HG02763 (cell line): ENCODE results near the gene CD7.

Experiments used
- ATAC-seq: cut with Tn5 transposase; IDR thresholded peaks from one replicate; pipeline ENCODE4 v1.9.1; 2021; ENCODE audit warnings: mild to moderate bottlenecking, moderate library complexity; ENCODE audit not compliant: unreplicated experiment

Gene CD7

GRCh38 chr17:82281502-82282238 is 35.7 kb downstream of the CD7 start:
- ATAC-seq = no peak

GRCh38 chr17:82281076-82281475 is 36.3 kb downstream of the CD7 start:
- ATAC-seq = no peak

DNA sequence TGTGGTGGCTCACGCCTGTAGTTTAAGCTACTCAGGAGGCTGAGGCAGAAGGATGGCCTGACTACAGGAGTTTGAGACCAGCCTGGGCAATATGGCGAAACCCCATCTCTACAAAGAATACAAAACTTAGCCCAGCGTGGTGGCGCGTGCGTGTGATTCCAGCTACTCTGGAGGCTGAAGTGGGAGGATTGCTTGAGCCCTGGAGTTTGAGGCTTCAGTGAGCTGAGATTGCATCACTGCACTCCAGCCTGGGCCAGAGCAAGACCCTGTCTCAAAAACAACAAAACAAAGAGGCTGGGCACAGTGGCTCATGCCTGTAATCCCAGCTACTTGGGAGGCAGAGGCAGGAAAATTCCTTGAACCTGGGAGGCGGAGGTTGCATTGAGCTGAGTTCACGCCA is 36.9 kb downstream of the CD7 start:
- no peak for ATAC-seq

- no peak for ATAC-seq
Observed at GRCh38 chr17:82278786-82279391, 38.5 kb downstream of the CD7 start.

GRCh38 chr17:82278308-82278707 is 39.1 kb downstream of the CD7 start:
- ATAC-seq = no peak

- no peak for ATAC-seq
Observed at GRCh38 chr17:82277851-82278250, 39.6 kb downstream of the CD7 start.

- no peak for ATAC-seq
Observed at GRCh38 chr17:82276938-82277337, 40.5 kb downstream of the CD7 start.

GRCh38 chr17:82275326-82275725 is 42.1 kb downstream of the CD7 start:
- no peak for ATAC-seq

DNA sequence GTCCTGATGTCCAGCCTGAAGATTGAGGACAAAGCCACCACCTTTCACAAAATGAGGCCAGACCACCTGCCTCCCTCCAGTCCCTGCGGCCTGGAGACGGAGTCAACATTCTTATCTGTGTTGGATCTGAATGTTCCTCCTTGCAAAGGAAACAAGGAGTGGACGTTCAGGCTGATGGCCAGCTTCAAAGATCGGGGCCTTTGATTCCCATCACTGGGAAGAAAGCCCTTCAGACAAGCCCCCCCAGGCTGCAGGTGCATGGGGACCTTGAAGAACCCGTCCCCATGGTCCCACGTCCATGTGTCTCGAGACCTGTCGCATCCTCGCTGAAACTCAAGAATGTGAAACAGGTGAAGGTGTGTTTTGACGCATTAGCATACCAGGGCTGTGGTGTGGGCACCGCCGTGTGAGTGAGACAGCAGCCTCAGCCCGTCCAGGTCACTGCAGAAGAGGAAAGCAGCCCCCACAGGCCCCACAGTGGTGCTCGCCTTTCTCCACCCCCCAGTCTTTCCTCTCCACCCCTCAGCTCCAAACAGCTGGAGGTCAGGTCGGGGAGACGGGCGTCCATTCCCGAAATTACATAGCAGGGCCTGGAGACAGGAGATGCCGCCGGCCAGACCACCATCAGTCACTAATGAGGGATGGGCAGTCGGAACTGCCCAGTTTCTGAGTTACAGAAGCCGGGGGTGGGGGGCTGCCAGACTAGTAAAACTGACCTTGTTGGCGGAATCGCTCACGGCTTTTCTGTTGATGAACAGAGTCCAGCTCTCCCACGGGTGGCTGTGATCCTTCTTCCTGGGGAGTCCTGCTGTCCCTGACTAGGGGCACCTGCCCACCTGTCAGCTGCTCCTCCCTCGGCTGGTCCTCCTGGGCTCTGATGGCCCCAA is 43.0 kb downstream of the CD7 start:
- ATAC-seq = no peak

GRCh38 chr17:82273327-82274133 is 43.9 kb downstream of the CD7 start, which contains the start of gene CSNK1D:
Gene CSNK1D (minus strand): TSS chr17:82273700. CDS start chr17:82273381, 319 bp downstream.
- ATAC-seq = peak; percentile 62

DNA sequence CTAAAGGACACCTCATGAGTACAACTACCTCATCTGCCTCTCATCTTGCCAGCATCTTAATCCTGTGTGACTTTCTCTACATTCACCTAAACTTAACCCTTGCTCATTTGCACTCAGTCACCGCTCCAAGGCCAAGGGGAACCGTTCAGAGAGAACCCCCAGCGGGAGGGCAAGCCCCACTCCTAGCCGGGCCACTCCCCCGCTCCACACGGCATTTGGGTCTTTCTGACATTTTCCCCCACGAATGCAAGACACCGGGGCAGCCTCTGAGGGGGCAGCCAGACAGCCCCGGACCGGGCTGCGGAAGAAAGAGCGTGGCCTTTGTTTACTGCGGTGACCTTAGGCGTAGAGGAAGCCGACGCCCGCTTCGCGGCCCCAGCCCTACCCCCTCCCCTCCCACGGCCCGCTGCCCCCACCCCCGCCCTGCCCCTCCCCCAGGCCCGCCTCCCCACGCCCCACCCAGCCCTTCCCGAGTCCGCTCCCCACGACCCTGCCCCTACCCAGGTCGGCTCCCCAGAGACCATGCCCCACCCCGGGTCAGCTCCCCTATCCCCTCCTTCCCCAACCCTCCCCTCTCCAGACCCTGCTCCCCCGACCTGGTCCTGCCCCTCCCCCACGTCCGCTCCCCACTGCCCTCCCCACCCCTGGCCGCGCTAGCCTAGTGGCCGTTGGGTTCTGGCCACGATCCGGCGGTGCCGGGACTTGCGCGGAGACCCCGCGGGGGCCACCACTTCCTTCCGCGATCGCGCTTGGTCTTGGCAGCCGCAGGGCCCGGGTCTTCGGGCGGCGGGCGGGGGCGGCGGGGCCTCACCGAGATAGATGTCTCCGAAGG is 44.7 kb downstream of the CD7 start:
- no peak for ATAC-seq

- ATAC-seq = no peak
Observed at GRCh38 chr17:82271401-82271800, 46.0 kb downstream of the CD7 start.

DNA sequence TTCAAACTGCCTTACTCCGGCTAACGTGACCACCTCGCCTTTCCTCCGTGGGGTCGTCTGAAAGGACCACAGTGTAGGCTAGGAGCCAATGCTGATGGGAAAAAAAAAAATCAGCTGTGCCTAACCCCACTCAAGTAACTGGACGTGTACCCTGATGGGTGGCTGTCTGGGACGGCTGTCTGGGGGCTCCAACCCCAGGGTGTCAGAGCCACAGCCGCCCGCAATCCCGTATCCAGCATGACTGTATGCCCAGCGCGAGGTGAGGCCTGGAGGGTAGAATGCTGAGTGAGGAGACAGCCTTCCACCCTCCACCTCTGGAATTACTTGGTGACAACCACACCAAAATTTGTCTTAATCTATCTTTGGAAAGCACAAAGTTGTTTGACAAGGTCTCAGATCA is 46.8 kb downstream of the CD7 start:
- ATAC-seq = no peak

GRCh38 chr17:82269882-82270500 is 47.4 kb downstream of the CD7 start:
- no peak for ATAC-seq

DNA sequence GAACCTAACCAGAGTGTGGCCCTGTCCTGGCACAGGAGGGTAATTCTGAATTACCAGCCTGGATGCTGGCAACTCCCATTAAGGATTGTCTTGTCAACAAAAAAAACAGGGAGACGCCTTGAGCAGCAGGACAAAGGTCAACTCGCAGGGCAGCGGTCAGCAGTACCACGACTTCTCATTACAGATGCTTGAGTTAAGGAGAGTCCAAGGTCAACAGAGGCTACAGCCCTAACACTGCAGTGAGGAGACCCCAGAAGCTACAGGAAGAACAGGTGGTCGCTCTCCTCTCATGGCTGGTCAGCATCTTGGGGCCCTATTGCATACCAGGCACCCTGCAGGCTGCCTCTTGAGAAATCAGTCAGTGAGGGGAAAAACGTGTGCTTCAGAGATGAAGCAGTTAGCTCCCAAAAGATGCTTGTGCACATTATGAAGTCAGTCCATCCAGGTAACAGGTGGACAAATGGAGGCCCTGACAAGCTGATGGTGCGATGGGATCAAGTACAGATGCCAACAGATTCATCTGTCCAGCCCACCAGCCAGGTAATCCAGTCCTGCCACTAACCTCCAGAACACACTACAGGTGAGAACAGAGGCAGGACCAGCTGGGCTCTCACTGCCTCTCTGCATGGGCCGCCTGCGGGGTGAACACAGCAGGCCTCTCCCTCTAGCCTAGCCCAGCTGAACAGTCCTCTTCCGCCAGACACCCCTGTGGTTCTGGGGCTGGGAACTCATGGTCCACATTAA is 48.1 kb downstream of the CD7 start:
- no peak for ATAC-seq

DNA sequence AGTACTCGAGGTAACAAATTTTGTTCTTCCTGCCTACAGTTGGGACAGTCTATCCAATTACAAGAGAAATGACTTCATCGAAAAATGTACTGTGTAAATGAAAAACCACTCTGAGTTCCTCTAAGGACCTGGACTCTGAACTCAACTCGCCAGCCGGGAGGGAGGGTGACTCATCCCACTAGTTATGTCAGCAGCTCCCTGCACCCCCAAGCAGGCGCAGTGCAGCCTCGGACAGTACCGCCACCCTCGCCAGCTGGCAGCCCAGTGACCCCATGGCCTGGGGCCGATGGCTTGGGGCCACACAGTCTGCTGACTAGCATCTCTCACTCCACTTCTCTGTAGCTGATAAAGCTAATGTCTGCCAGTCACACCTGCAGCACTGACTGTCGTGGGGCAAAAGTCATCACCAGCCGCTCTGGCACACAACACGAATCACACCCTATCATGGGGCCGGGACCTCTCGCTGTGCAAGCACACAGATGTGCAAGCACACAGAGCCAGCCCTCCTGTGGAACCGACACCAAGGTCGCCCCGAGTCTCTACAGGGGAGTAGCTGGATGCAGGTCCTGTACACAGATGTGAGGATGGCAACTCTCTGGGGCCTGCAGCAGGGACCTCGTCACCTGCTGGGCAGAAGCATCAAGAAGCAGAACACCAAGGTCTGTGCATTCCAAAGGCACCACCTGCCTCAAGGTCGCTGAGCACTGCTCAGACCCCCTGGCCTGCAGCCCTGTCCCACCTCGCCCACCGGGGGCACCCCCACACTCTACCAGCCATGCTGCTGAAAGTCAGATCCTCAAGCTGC is 49.6 kb downstream of the CD7 start:
- ATAC-seq = no peak

GRCh38 chr17:82266142-82266541 is 51.3 kb downstream of the CD7 start:
- ATAC-seq = no peak
